ENCODE results near the gene ZNF438.

Gene ZNF438

GRCh38 chr10:30850776-30851175, 180.9 kb downstream of the ZNF438 start:
- no peak for TF ChIP-seq CTCF (conservative IDR thresholded peaks at IDR 0.05; ENCODE audit: low read depth)
- no peak overlapping the region for H3K27ac ChIP-seq
- no peak for DNase-seq (ENCODE audit: low spot score)
- POLR2A ChIA-PET (ENCODE audit: low non-redundant PET), result no interaction called here
- CTCF ChIA-PET, result no interaction called here

- no peak for DNase-seq (ENCODE audit: low spot score)
- ChIA-PET CTCF (no interaction called here), POLR2A (ENCODE audit: low non-redundant PET) (no interaction called here)
- no peak for TF ChIP-seq CTCF (conservative IDR thresholded peaks at IDR 0.05; ENCODE audit: low read depth)
- no peak overlapping the region for H3K27ac ChIP-seq
Observed at GRCh38 chr10:30849231-30850035, 182.2 kb downstream of the ZNF438 start.

- no peak for DNase-seq (ENCODE audit: low spot score)
- TF ChIP-seq CTCF (conservative IDR thresholded peaks at IDR 0.05; ENCODE audit: low read depth), result no peak
- ChIA-PET POLR2A (ENCODE audit: low non-redundant PET) (no interaction called here), CTCF (no interaction called here)
- no peak overlapping the region for H3K27ac ChIP-seq
Observed at GRCh38 chr10:30848396-30849032, 183.2 kb downstream of the ZNF438 start.

DNA sequence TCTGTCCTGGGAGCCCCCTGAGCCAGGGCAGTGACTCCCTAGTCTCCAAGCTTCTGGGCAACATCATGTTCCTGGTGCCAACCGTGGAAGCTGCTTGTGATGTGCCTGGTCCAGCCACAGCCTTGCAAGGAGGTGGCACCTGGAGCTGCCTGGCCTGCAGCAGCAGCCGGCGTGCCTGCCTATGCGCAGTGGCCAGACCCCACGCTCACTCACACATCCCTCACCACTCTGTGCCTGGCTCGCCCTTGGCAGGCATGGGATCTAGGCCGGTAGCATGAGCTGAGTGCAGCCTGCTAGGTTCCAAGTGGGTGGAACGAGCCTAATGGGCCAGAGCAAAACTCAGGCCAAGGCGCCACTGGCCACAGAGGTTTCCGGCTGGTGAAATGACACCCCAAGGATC, 184.0 kb downstream of the ZNF438 start:
- CTCF ChIA-PET, result no interaction called here
- POLR2A ChIA-PET (ENCODE audit: low non-redundant PET), result no interaction called here

DNA sequence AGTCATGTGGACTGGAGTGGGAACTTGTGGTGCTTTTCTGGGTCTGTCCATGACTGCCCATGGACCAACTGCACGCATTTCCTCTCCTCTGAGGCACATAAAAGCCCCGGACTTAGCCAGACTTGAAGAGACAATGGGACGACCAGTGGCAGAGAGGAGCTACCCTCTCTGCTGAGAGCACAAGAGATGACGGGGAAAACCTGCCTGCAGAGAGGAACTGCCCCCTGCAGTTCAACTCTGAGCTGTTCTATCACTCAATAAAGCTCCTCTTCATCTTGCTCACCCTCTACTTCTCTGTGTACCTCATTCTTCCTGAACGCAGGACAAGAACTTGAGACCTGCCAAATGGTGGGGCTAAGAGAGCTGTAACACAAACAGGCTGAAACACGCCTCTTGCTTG, 184.5 kb downstream of the ZNF438 start:
- TF ChIP-seq CTCF (conservative IDR thresholded peaks at IDR 0.05; ENCODE audit: low read depth), result no peak
- no peak for DNase-seq (ENCODE audit: low spot score)
- H3K27ac ChIP-seq, result no peak overlapping the region
- POLR2A ChIA-PET (ENCODE audit: low non-redundant PET), result no interaction called here
- CTCF ChIA-PET, result no interaction called here

More for the DNA sequence above, 184.0 kb downstream of the ZNF438 start:
- no peak overlapping the region for H3K27ac ChIP-seq
- DNase-seq (ENCODE audit: low spot score), result no peak
- no peak for TF ChIP-seq CTCF (conservative IDR thresholded peaks at IDR 0.05; ENCODE audit: low read depth)

- no peak overlapping the region for H3K27ac ChIP-seq
- POLR2A ChIA-PET (ENCODE audit: low non-redundant PET), result no interaction called here
- DNase-seq (ENCODE audit: low spot score), result no peak
- CTCF ChIA-PET, result no interaction called here
- no peak for TF ChIP-seq CTCF (conservative IDR thresholded peaks at IDR 0.05; ENCODE audit: low read depth)
Observed at GRCh38 chr10:30846710-30847109, 185.0 kb downstream of the ZNF438 start.
